Endothelial cell of umbilical vein (primary cell): ENCODE results near the gene SRD5A2. TPM values are rescaled to one million over a fixed set of nuclear protein-coding genes. Genes with fewer than 3 reads are reported as not detected.

Experiments
- BruUV-seq: library from RNA; stranded (reverse); fragments of 400-500 nt; replicated peaks from 2 replicates; lab custom pipeline; 2021; lab: Mats Ljungman, UMichigan
- CTCF ChIA-PET: fragments of 300-600, 350-600 bp; sonication (Branson Sonifier 250); formaldehyde crosslinking; loops from one replicate; lab custom pipeline; 2021; ENCODE audit warnings: antibody characterized with exemption, inconsistent platforms; lab: Charles Lee
- POLR2A ChIA-PET: fragments of 300-600, 350-600 bp; sonication (Branson Sonifier 250); formaldehyde crosslinking; loops from one replicate; lab custom pipeline; 2021; ENCODE audit warnings: antibody characterized with exemption, inconsistent platforms; lab: Charles Lee
- DNase-seq: peaks from one replicate; pipeline ENCODE4 v3.0.0-alpha.2; 2011; ENCODE audit warnings: low read depth, low spot score
- FAIRE-seq: peaks from 2 replicates; lab custom pipeline; 2011; peaks lifted over from hg19 to GRCh38; lab: Jason Lieb, UNC
- H2AFZ ChIP-seq: 2 replicates; pipeline ENCODE4 v1.6.0; 2012; ENCODE audit warnings: low read depth, low read length, control low read depth, inconsistent platforms
- H3K27ac ChIP-seq: 2 replicates; pipeline ENCODE4 v1.5.1; 2011; ENCODE audit warnings: low read depth, mild to moderate bottlenecking, control low read depth, low read length, moderate library complexity; ENCODE audit not compliant: insufficient read depth
- H3K27me3 ChIP-seq, 2 experiments: 2 replicates each; pipeline versions ENCODE4 v1.6.0 to v1.6.1; 2011; ENCODE audit warnings: low read length in 2 of 2, mixed read lengths in 1 of 2; ENCODE audit not compliant: control insufficient read depth in 2 of 2, insufficient read depth in 2 of 2
- H3K36me3 ChIP-seq, 2 experiments: 2 replicates in 1 of 2; 3 replicates in 1 of 2; pipeline ENCODE4 v1.5.1; 2011; ENCODE audit warnings: low read length in 2 of 2, mild to moderate bottlenecking in 1 of 2, moderate library complexity in 1 of 2; ENCODE audit not compliant: control insufficient read depth in 2 of 2, insufficient read depth in 2 of 2; ENCODE audit errors: extremely low read depth in 1 of 2
- H3K4me1 ChIP-seq: 3 replicates; pipeline ENCODE4 v1.5.1; 2011; ENCODE audit warnings: mild to moderate bottlenecking, low read length; ENCODE audit not compliant: control insufficient read depth, insufficient read depth; ENCODE audit errors: extremely low read depth
- H3K4me2 ChIP-seq: 2 replicates; pipeline ENCODE4 v1.6.1; 2011; ENCODE audit warnings: low read length, control low read depth, mixed read lengths; ENCODE audit not compliant: insufficient read depth
- H3K4me3 ChIP-seq, 3 experiments: fragments of 200-600 bp in 1 of 3; sonication (generic), shearing (Covaris generic) in 1 of 3; replicated peaks in 1 of 3; 2 replicates each; pipeline ENCODE4 v1.5.1; 2011 to 2016; ENCODE audit warnings: control low read depth in 3 of 3, low read length in 3 of 3, mild to moderate bottlenecking in 2 of 3, inconsistent platforms in 1 of 3, low read depth in 1 of 3, moderate library complexity in 1 of 3; ENCODE audit not compliant: insufficient read depth in 1 of 3
- H3K79me2 ChIP-seq: 2 replicates; pipeline ENCODE4 v1.6.0; 2012; ENCODE audit warnings: low read length, inconsistent platforms; ENCODE audit not compliant: control insufficient read depth, insufficient read depth
- H3K9ac ChIP-seq: replicated peaks from 2 replicates; pipeline ENCODE3; 2011; ENCODE audit warnings: low read length, control low read depth; ENCODE audit not compliant: insufficient read depth; ENCODE audit errors: extremely low read depth
- H3K9me1 ChIP-seq: replicated peaks from 3 replicates; pipeline ENCODE4 v1.6.0; 2011; ENCODE audit warnings: mild to moderate bottlenecking, low read length; ENCODE audit not compliant: control insufficient read depth, insufficient read depth; ENCODE audit errors: extremely low read depth
- H3K9me3 ChIP-seq: replicated peaks from 2 replicates; pipeline ENCODE4 v1.5.1; 2012; ENCODE audit warnings: low read length, inconsistent platforms; ENCODE audit not compliant: control insufficient read depth, insufficient read depth
- H4K20me1 ChIP-seq: replicated peaks from 2 replicates; pipeline ENCODE3; 2011; ENCODE audit warnings: mild to moderate bottlenecking, low read length; ENCODE audit not compliant: control insufficient read depth, insufficient read depth; ENCODE audit errors: extremely low read depth
- CTCF ChIP-seq, 2 donors: IDR thresholded peaks; 1 replicate in 1 of 2; 2 replicates in 1 of 2; pipeline ENCODE4 v1.5.1; 2011; ENCODE audit warnings: low read length in 2 of 2, mild to moderate bottlenecking in 2 of 2, moderate library complexity in 2 of 2, control low read depth in 1 of 2, inconsistent platforms in 1 of 2, low read depth in 1 of 2; ENCODE audit not compliant: insufficient read depth in 1 of 2; ENCODE audit errors: extremely low read depth in 1 of 2
- EZH2 ChIP-seq: IDR thresholded peaks from 2 replicates; pipeline ENCODE4 v1.6.1; 2012; ENCODE audit warnings: borderline replicate concordance, low read depth, mild to moderate bottlenecking, moderate library complexity, low read length, inconsistent platforms; ENCODE audit not compliant: severe bottlenecking
- FOS ChIP-seq: IDR thresholded peaks from 2 replicates; pipeline ENCODE4 v1.6.1; 2011; ENCODE audit warnings: mild to moderate bottlenecking, low read length, moderate library complexity, borderline replicate concordance; ENCODE audit not compliant: insufficient read depth
- GATA2 ChIP-seq: IDR thresholded peaks from 2 replicates; pipeline ENCODE4 v1.7.0; 2011; ENCODE audit warnings: low read depth, mild to moderate bottlenecking, moderate library complexity, mixed read lengths, low read length; ENCODE audit not compliant: insufficient read length, insufficient read depth
- JUN ChIP-seq: IDR thresholded peaks from 2 replicates; pipeline ENCODE4 v1.6.1; 2011; ENCODE audit warnings: borderline replicate concordance, low read depth; ENCODE audit not compliant: insufficient read length, insufficient read depth
- MAX ChIP-seq: IDR thresholded peaks from 2 replicates; pipeline ENCODE4 v1.6.1; 2011; ENCODE audit not compliant: insufficient read depth, insufficient read length
- MYC ChIP-seq: IDR thresholded peaks from one replicate; pipeline ENCODE4 v1.6.1; 2011; ENCODE audit warnings: mild to moderate bottlenecking, low read depth, low read length
- POLR2A ChIP-seq: IDR thresholded peaks from 2 replicates; pipeline ENCODE4 v1.6.1; 2012; ENCODE audit warnings: low read depth, mild to moderate bottlenecking, control low read depth, low read length
- POLR2AphosphoS5 ChIP-seq: IDR thresholded peaks from 2 replicates; pipeline ENCODE4 v1.6.1; 2012; ENCODE audit warnings: low read depth, mild to moderate bottlenecking, control low read depth, low read length, moderate library complexity; ENCODE audit not compliant: insufficient read depth
- dilution Hi-C: fragments of 300-500 bp; cut with MboI; formaldehyde crosslinking; loops from one replicate; pipeline ENCODE4 v1.15.0; 2019; ENCODE audit warnings: low sequenced_read_pairs; ENCODE audit not compliant: extremely low pct_ligation_motif_present
- intact Hi-C: fragments of 100-400 bp; cut with micrococcal nuclease; formaldehyde crosslinking; loops from one replicate; pipeline ENCODE4 v1.10.0; 2022
- polyA plus RNA-seq, 4 experiments: library from polyadenylated mRNA; depleted of rRNA in 3 of 4; stranded (reverse) in 3 of 4; unstranded in 1 of 4; fragments of >200 nt; gene quantifications; 2 replicates each; pipeline versions ENCODE4 v1.2.1 to v1.2.3, GENCODE V29; 2011 to 2012; ENCODE audit warnings: missing spikeins in 1 of 4
- total RNA-seq: library from RNA; stranded (reverse); gene quantifications from 2 replicates; pipeline ENCODE4 v1.2.3, GENCODE V29; 2021

The SRD5A2 gene
- total and polyA plus RNA-seq, 2 donors (not counting 3 experiments of a cell fraction or from before 2014, with no cell fraction given) = not detected

GRCh38 chr2:31556940-31557339 lies 23.8 kb downstream of the SRD5A2 start:
- Histone ChIP-seq H3K4me3 (no peak overlapping the region), H3K36me3 (no peaks in the 10 kb centered on the region), H3K79me2 (no peaks in the 10 kb centered on the region), H3K9me3 (peaks cover 2% of the 10 kb centered on the region), H4K20me1 (no peaks in the 10 kb centered on the region), H3K4me2 (no peak overlapping the region), H3K9ac (no peak overlapping the region), H3K27ac (no peak overlapping the region), H3K9me1 (no peaks in the 10 kb centered on the region), H3K27me3 (no peaks in the 10 kb centered on the region), H2AFZ (no peak overlapping the region), H3K4me1 (no peaks in the 10 kb centered on the region)
- no TSS peak for BruUV-seq
- intact Hi-C loops = no loop called here
- FAIRE-seq (no peak), DNase-seq (no peak)
- ChIA-PET CTCF (no interaction called here), POLR2A (no interaction called here)
- TF ChIP-seq JUN (no peak), EZH2 (no peak), CTCF (IDR thresholded peaks at IDR 0.05; ENCODE audit: extremely low read depth in 1 of 2, insufficient read depth in 1 of 2, low read depth in 1 of 2, low read length in 2 of 2) (no peak), GATA2 (no peak), MAX (no peak), FOS (no peak), POLR2A (no peak), POLR2AphosphoS5 (no peak), MYC (no peak)
- dilution Hi-C loops = no loop called here
